ENCODE measurements around the gene EPS15. TPM values are rescaled to one million over a fixed set of nuclear protein-coding genes. Genes with fewer than 3 reads are reported as not detected.
"Not testable (repeated sequence)": the region's sequence is repeated elsewhere in the genome, so short reads cannot be mapped to it uniquely, and the experiment has no call there.

Gene EPS15
- total and polyA plus RNA-seq, 4 experiments from 2014 or later = 39.2 to 92.3 (median 77.6) TPM

- H3K4me1 ChIP-seq (ENCODE audit: insufficient read depth, low read length); H3K27me3 ChIP-seq (ENCODE audit: insufficient read depth, low read length); H3K27me3 Mint-ChIP-seq; H3K4me1 Mint-ChIP-seq; H3K4me3 ChIP-seq (ENCODE audit: low read length in 2 of 2); POLR2A ChIA-PET (ENCODE audit: partially characterized antibody); H3K27ac ChIP-seq (ENCODE audit: low read depth, low read length); DNase-seq; H3K9me3 ChIP-seq (ENCODE audit: control insufficient read depth in 1 of 2, low read length in 2 of 2); H3K27ac Mint-ChIP-seq; H3K9me3 Mint-ChIP-seq; intact Hi-C loops (cut with micrococcal nuclease); CTCF ChIA-PET (ENCODE audit: partially characterized antibody); H3K4me3 Mint-ChIP-seq; H3K36me3 ChIP-seq (ENCODE audit: insufficient read depth, low read length): not testable (repeated sequence)
- H3K36me3 Mint-ChIP-seq = peaks cover 41 to 51% of the 10 kb centered on the region in 2 donors
Measured at GRCh38 chr1:51390641-51391040, 128.4 kb downstream of the EPS15 start.

- H3K4me3 ChIP-seq (ENCODE audit: low read length in 2 of 2); H3K4me1 ChIP-seq (ENCODE audit: insufficient read depth, low read length); H3K4me3 Mint-ChIP-seq; DNase-seq; H3K27me3 Mint-ChIP-seq; intact Hi-C loops (cut with micrococcal nuclease); H3K27ac ChIP-seq (ENCODE audit: low read depth, low read length); H3K27me3 ChIP-seq (ENCODE audit: insufficient read depth, low read length); CTCF ChIA-PET (ENCODE audit: partially characterized antibody); POLR2A ChIA-PET (ENCODE audit: partially characterized antibody); H3K9me3 ChIP-seq (ENCODE audit: control insufficient read depth in 1 of 2, low read length in 2 of 2); H3K27ac Mint-ChIP-seq: not testable (repeated sequence)
- Mint-ChIP-seq H3K4me1 (peaks cover 0 to 12% (median 3%) of the 10 kb centered on the region in 4 donors), H3K36me3 (peaks cover 42 to 56% of the 10 kb centered on the region in 2 donors), H3K9me3 (peaks cover 0 to 20% (median 5%) of the 10 kb centered on the region in 8 donors)
- peaks cover 12% of the 10 kb centered on the region for H3K36me3 ChIP-seq (ENCODE audit: insufficient read depth, low read length)
Measured at GRCh38 chr1:51387288-51387687, 131.8 kb downstream of the EPS15 start.

DNA sequence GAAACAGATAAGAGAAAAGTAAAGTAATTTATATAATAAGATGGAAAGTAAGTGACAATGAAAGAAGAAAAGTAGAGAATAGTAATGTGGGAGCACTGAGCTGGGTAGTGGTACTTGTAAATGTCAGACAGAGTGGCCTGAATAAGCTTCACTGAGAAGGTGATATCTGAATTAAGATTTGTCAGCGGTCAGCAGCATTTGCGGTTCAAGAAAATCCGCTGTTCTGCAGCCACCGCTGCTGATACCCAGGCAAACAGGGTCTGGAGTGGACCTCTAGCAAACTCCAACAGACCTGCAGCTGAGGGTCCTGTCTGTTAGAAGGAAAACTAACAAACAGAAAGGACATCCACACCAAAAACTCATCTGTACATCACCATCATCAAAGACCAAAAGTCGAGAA is 132.8 kb downstream of the EPS15 start:
- H3K27ac Mint-ChIP-seq; H3K36me3 ChIP-seq (ENCODE audit: insufficient read depth, low read length); H3K4me3 ChIP-seq (ENCODE audit: low read length in 2 of 2); intact Hi-C loops (cut with micrococcal nuclease); H3K4me1 Mint-ChIP-seq; H3K9me3 ChIP-seq (ENCODE audit: control insufficient read depth in 1 of 2, low read length in 2 of 2); H3K27me3 ChIP-seq (ENCODE audit: insufficient read depth, low read length); H3K27ac ChIP-seq (ENCODE audit: low read depth, low read length); H3K27me3 Mint-ChIP-seq; H3K4me3 Mint-ChIP-seq; H3K4me1 ChIP-seq (ENCODE audit: insufficient read depth, low read length); CTCF ChIA-PET (ENCODE audit: partially characterized antibody); POLR2A ChIA-PET (ENCODE audit: partially characterized antibody); DNase-seq: not testable (repeated sequence)
- H3K9me3 Mint-ChIP-seq = peaks cover 0 to 18% (median 0%) of the 10 kb centered on the region in 8 donors
- peaks cover 40 to 53% of the 10 kb centered on the region in 2 donors for H3K36me3 Mint-ChIP-seq

DNA sequence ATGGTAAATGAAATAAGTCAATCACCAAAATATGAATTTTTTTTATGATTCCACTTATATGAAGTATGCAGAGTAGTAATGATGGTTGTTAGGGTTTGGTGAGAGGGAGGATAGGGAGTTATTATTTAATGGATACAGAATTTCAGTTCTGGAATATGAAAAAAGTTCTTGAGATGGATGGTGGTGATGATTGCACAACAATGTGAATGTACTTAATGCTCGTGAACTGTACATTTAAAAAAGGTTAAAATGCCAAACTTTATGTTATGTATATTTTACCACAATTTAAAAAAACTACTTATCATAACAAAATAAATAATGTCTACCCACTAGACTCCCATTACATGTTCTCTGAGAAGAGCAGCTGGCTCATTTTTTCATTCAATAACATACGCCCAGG is 133.3 kb downstream of the EPS15 start:
- intact Hi-C loops (cut with micrococcal nuclease) = no loop called here
- H3K4me3 Mint-ChIP-seq = no peak overlapping the region
- ChIA-PET CTCF (ENCODE audit: partially characterized antibody) (no interaction called here), POLR2A (ENCODE audit: partially characterized antibody) (no interaction called here)
- DNase-seq = no peak
- peaks cover 0 to 18% (median 0%) of the 10 kb centered on the region in 8 donors for H3K9me3 Mint-ChIP-seq
- peaks cover 0 to 7% (median 3%) of the 10 kb centered on the region in 4 donors for H3K4me1 Mint-ChIP-seq
- Histone ChIP-seq H3K27me3 (ENCODE audit: insufficient read depth, low read length) (no peaks in the 10 kb centered on the region), H3K4me3 (ENCODE audit: low read length in 2 of 2) (no peak overlapping the region), H3K27ac (ENCODE audit: low read depth, low read length) (no peak overlapping the region), H3K36me3 (ENCODE audit: insufficient read depth, low read length) (peaks cover 7% of the 10 kb centered on the region), H3K9me3 (ENCODE audit: control insufficient read depth in 1 of 2, low read length in 2 of 2) (no peaks in the 10 kb centered on the region), H3K4me1 (ENCODE audit: insufficient read depth, low read length) (no peaks in the 10 kb centered on the region)
- no peak overlapping the region for H3K27ac Mint-ChIP-seq
- no peaks in the 10 kb centered on the region for H3K27me3 Mint-ChIP-seq
- peaks cover 42 to 57% of the 10 kb centered on the region in 2 donors for H3K36me3 Mint-ChIP-seq

- no peak overlapping the region for H3K27ac ChIP-seq (ENCODE audit: low read depth, low read length)
- H3K36me3 ChIP-seq (ENCODE audit: insufficient read depth, low read length) = peaks cover 12% of the 10 kb centered on the region
- Mint-ChIP-seq H3K4me3 (no peak overlapping the region), H3K9me3 (peaks cover 0 to 14% (median 0%) of the 10 kb centered on the region in 8 donors), H3K27ac (peak overlapping the region in 1 of 7 donors; percentile 37), H3K36me3 (peaks cover 63 to 72% of the 10 kb centered on the region in 2 donors), H3K27me3 (no peaks in the 10 kb centered on the region), H3K4me1 (peaks cover 0 to 7% (median 5%) of the 10 kb centered on the region in 4 donors)
- H3K9me3 ChIP-seq (ENCODE audit: control insufficient read depth in 1 of 2, low read length in 2 of 2) = no peaks in the 10 kb centered on the region
- intact Hi-C loops (cut with micrococcal nuclease) = no loop called here
- no peak overlapping the region for H3K4me3 ChIP-seq (ENCODE audit: low read length in 2 of 2)
- no peaks in the 10 kb centered on the region for H3K27me3 ChIP-seq (ENCODE audit: insufficient read depth, low read length)
- ChIA-PET CTCF (ENCODE audit: partially characterized antibody) (interaction anchor here (0.7 to 0.9 kb wide), 2 partner anchors 12 to 1952 kb away, joined by 3 to 5 read pairs; no protein-coding TSS in a partner anchor), POLR2A (ENCODE audit: partially characterized antibody) (no interaction called here)
- no peaks in the 10 kb centered on the region for H3K4me1 ChIP-seq (ENCODE audit: insufficient read depth, low read length)
- no peak for DNase-seq
Measured at GRCh38 chr1:51381964-51382363, 137.1 kb downstream of the EPS15 start.

DNA sequence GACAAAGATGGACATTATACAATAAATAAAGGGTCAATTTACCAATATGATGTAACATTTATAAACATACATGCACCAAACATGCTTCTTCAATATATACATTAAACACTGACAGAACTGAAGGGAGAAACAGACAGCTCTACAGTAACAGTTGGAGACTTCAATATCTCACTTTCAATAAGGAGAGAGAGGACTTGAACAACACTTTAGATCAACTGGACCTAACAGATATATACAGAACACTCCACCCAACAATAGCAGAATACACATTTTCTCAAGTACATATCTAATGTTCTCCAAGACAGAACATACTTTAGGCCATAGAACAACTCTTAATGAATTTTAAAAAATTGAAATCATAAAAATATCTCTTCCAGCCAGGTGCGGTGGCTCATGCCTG is 138.1 kb downstream of the EPS15 start:
- no peak overlapping the region for H3K27ac ChIP-seq (ENCODE audit: low read depth, low read length)
- H3K36me3 ChIP-seq (ENCODE audit: insufficient read depth, low read length) = peaks cover 12% of the 10 kb centered on the region
- no peak overlapping the region for H3K4me3 ChIP-seq (ENCODE audit: low read length in 2 of 2)
- peaks cover 0 to 7% (median 5%) of the 10 kb centered on the region in 4 donors for H3K4me1 Mint-ChIP-seq
- no peaks in the 10 kb centered on the region for H3K4me1 ChIP-seq (ENCODE audit: insufficient read depth, low read length)
- no peak for DNase-seq
- CTCF ChIA-PET (ENCODE audit: partially characterized antibody) = no interaction called here
- no peak overlapping the region for H3K4me3 Mint-ChIP-seq
- no peaks in the 10 kb centered on the region for H3K27me3 Mint-ChIP-seq
- no peaks in the 10 kb centered on the region for H3K9me3 ChIP-seq (ENCODE audit: control insufficient read depth in 1 of 2, low read length in 2 of 2)
- H3K27ac Mint-ChIP-seq = no peak overlapping the region
- intact Hi-C loops (cut with micrococcal nuclease) = no loop called here
- peaks cover 0 to 13% (median 0%) of the 10 kb centered on the region in 8 donors for H3K9me3 Mint-ChIP-seq
- POLR2A ChIA-PET (ENCODE audit: partially characterized antibody) = no interaction called here
- peaks cover 63 to 70% of the 10 kb centered on the region in 2 donors for H3K36me3 Mint-ChIP-seq
- no peaks in the 10 kb centered on the region for H3K27me3 ChIP-seq (ENCODE audit: insufficient read depth, low read length)

DNA sequence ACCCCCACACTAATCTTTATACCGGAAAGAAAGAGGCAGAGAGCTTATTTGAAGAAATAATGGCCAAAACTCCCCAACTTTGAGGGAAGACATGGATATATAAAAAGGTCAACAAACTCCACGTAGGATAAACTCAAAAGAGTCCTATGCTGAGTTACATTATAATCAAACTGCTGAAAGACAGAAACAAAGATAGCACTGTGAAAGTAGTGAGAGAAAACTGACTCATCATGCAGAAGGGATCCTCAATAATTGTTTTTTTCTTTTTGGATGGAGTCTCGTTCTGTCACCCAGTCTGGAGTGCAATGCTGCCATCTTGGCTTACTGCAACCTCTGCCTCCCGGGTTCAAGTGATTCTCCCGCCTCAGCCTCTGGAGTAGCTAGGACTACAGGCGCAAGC is 140.2 kb downstream of the EPS15 start:
- Histone ChIP-seq H3K27me3 (ENCODE audit: insufficient read depth, low read length) (no peaks in the 10 kb centered on the region), H3K9me3 (ENCODE audit: control insufficient read depth in 1 of 2, low read length in 2 of 2) (no peaks in the 10 kb centered on the region), H3K4me1 (ENCODE audit: insufficient read depth, low read length) (no peaks in the 10 kb centered on the region), H3K4me3 (ENCODE audit: low read length in 2 of 2) (no peak overlapping the region), H3K27ac (ENCODE audit: low read depth, low read length) (no peak overlapping the region), H3K36me3 (ENCODE audit: insufficient read depth, low read length) (peaks cover 12% of the 10 kb centered on the region)
- intact Hi-C loops (cut with micrococcal nuclease) = no loop called here
- H3K27me3 Mint-ChIP-seq = no peaks in the 10 kb centered on the region
- H3K36me3 Mint-ChIP-seq = peaks cover 56 to 67% of the 10 kb centered on the region in 2 donors
- H3K27ac Mint-ChIP-seq = peak overlapping the region in 1 of 7 donors; percentile 3
- ChIA-PET CTCF (ENCODE audit: partially characterized antibody) (no interaction called here), POLR2A (ENCODE audit: partially characterized antibody) (no interaction called here)
- H3K9me3 Mint-ChIP-seq = peaks cover 0 to 5% (median 0%) of the 10 kb centered on the region in 8 donors
- H3K4me1 Mint-ChIP-seq = peaks cover 0 to 7% (median 5%) of the 10 kb centered on the region in 4 donors
- no peak overlapping the region for H3K4me3 Mint-ChIP-seq
- DNase-seq = no peak

GRCh38 chr1:51373898-51374297 is 145.2 kb downstream of the EPS15 start:
- Mint-ChIP-seq H3K4me1 (peaks cover 0 to 3% (median 0%) of the 10 kb centered on the region in 4 donors), H3K36me3 (peaks cover 42 to 68% of the 10 kb centered on the region in 2 donors), H3K27ac (no peak overlapping the region), H3K27me3 (no peaks in the 10 kb centered on the region), H3K9me3 (no peaks in the 10 kb centered on the region), H3K4me3 (no peak overlapping the region)
- Histone ChIP-seq H3K9me3 (ENCODE audit: control insufficient read depth in 1 of 2, low read length in 2 of 2) (no peaks in the 10 kb centered on the region), H3K4me3 (ENCODE audit: low read length in 2 of 2) (no peak overlapping the region), H3K36me3 (ENCODE audit: insufficient read depth, low read length) (no peaks in the 10 kb centered on the region), H3K27me3 (ENCODE audit: insufficient read depth, low read length) (no peaks in the 10 kb centered on the region), H3K27ac (ENCODE audit: low read depth, low read length) (no peak overlapping the region), H3K4me1 (ENCODE audit: insufficient read depth, low read length) (no peaks in the 10 kb centered on the region)
- intact Hi-C loops (cut with micrococcal nuclease) = no loop called here
- ChIA-PET CTCF (ENCODE audit: partially characterized antibody) (no interaction called here), POLR2A (ENCODE audit: partially characterized antibody) (no interaction called here)
- DNase-seq = no peak
